A549 treated with CpdA at 1 μM for 4 hours (cell line): ENCODE results near the gene WNT1. TPM values are rescaled to one million over a fixed set of nuclear protein-coding genes. Genes with fewer than 3 reads are reported as not detected.

ENCODE experiments used
- total RNA-seq: library from RNA; stranded (reverse); fragments of 200-300 nt; extraction: Qiagen RNA extraction; gene quantifications from 5 replicates; pipeline ENCODE4 v1.2.3, GENCODE V29; 2022; ENCODE audit warnings: low read depth

The WNT1 gene
- 0.07 TPM in 1 of 5 replicates, not detected in the others for total RNA-seq

GRCh38 chr12:48978291-48978740, at the start of gene WNT1:
TSS of gene WNT1 (plus strand) at chr12:48978322. CDS start at chr12:48978651, 329 bp downstream.

GRCh38 chr12:48957141-48958048, 20.7 kb upstream of the WNT1 start, which contains the start of gene ARF3:
TSS of gene ARF3 (minus strand) at chr12:48957487. CDS start at chr12:48941095, 16,392 bp downstream.

DNA sequence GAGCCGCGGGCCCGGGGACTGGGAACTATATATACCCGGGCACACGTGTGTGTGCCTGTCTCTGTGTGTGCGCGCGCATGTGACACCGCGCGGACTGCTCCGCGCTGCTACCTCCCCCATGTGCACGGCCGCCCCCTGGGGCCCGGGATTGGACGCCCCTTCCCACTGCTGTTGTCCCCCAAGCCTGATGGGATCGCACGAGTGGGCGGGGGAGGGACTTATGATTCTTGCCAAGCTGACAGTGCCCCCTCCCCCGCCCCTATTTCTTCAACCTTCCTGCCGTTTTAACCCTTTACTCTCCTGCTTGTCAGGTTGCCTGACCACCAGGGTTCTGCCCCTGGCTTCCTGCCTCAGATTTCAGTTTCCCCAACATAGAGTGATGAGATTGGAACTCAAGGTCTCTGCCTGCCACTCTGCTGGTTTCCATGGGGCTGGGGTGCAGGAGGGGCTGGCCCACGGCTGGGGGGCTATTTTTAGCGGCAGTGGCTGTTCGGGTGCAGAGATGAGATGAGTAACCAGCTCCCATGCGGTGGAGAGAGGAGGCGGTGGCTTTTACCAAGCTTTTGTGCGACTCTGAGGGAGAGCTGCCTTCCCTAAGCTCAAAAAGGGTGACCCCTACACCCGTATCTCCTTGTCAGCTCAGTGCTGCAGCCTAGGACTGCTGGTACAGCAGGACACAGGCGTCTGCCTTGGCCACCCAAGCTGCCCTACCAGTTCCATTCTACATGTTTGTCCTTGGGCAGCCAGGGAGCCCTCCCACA, 21.4 kb downstream of the WNT1 start, which contains the start of gene DDN:
Gene DDN (minus strand): TSS at position 5 of the 761 bp plus-strand sequence. CDS start 88 bp downstream, outside the sequence.

DNA sequence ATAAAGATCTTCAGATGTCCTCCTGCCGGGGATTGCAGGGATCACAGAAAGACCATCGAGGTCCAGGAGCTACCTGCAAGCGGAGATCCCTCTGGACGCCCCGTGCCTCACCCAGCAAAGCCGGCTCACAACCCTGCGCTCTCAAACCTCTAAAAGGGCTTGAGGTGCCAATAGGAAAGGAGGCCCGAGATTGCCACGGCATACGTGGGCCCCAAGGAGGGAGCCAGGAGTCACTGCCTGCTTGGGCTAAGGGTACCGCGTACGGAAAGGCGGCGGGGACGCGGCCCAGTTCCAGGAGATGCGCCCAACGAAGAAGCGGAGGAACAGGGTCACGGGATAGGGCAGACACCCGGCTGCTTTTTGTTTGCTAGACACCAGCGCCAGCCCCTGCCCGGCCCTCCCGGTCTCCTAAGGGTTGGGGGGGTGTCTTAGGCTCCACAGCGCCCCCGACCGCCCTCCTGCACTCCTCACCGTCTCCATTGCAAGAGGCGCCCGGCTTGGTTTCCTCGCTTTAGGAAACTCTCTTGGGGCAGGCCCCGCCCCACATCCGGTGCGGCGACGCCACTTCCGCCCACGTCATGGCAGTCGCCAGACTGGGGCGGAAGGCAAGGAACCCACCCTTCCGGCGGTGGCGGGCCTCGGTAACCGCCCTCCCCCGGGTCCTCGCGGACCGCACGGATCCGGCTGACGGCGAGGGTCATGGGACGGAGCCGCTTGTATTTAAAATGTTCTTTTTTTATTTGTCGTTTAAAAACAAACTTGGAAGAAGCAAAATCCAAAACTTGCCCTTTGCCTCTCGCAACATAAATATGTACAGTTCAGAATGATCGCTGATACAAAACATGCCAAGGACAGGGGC, 40.4 kb downstream of the WNT1 start, which contains the start of gene PRKAG1:
Gene PRKAG1 (minus strand): TSS at position 516 of the 859 bp plus-strand sequence. CDS start 36 bp downstream, at position 480.

Other genes with a start within 250 kb of the WNT1 start
- gene ADCY6, start 189.2 kb upstream of the WNT1 start, total RNA-seq: 11.0 to 17.3 TPM (median 14.5 TPM) in 5 replicates
- 26.8 to 42.5 TPM (median 33.5 TPM) in 5 replicates for gene CACNB3, start 159.8 kb upstream of the WNT1 start, total RNA-seq
- gene DDX23, start 126.2 kb upstream of the WNT1 start, total RNA-seq: 88.3 to 94.1 TPM (median 90.0 TPM) in 5 replicates
- 18.7 to 26.5 TPM (median 19.9 TPM) in 5 replicates for gene RND1, start 112.5 kb upstream of the WNT1 start, total RNA-seq
- 46.4 to 62.3 TPM (median 57.0 TPM) in 5 replicates for gene FKBP11, start 52.8 kb upstream of the WNT1 start, total RNA-seq
- gene ARF3, start 20.8 kb upstream of the WNT1 start, total RNA-seq: 116 to 162 TPM (median 157 TPM) in 5 replicates
- gene WNT10B, start 6.6 kb upstream of the WNT1 start, total RNA-seq: 1.8 to 2.7 TPM (median 2.4 TPM) in 5 replicates
- 0.64 to 0.74 TPM (median 0.66 TPM) in 5 replicates for gene DDN, start 21.1 kb downstream of the WNT1 start, total RNA-seq
- gene PRKAG1, start 40.5 kb downstream of the WNT1 start, total RNA-seq: 43.3 to 50.6 TPM (median 44.3 TPM) in 5 replicates
- 32.8 to 47.2 TPM (median 40.1 TPM) in 5 replicates for gene KMT2D, start 82.5 kb downstream of the WNT1 start, total RNA-seq
- gene RHEBL1, start 91.7 kb downstream of the WNT1 start, total RNA-seq: 5.1 to 6.3 TPM (median 5.6 TPM) in 5 replicates
- not detected in 5 replicates for gene DHH, start 116.5 kb downstream of the WNT1 start, total RNA-seq
- 10.6 to 16.5 TPM (median 15.7 TPM) in 5 replicates for gene LMBR1L, start 132.5 kb downstream of the WNT1 start, total RNA-seq
- 2,156 to 2,553 TPM (median 2,429 TPM) in 5 replicates for gene TUBA1B, start 153.1 kb downstream of the WNT1 start, total RNA-seq
- gene TUBA1A, start 210.8 kb downstream of the WNT1 start, total RNA-seq: 169 to 204 TPM (median 193 TPM) in 5 replicates